T-helper 1 cell treated with Interleukin-12 subunit alpha and Interleukin-12 subunit beta and Interleukin-4 antibody, amounts not matched to agents 30 μg/mL and 1 μg/mL, for 36 hours (primary cell): Measurements from ENCODE around the gene SLC9A7.

Source experiments
- H3K27ac Mint-ChIP-seq: one replicate; pipeline ENCODE4 v1.8.0; 2021; ENCODE audit warnings: mild to moderate bottlenecking, mixed read lengths
- H3K27me3 Mint-ChIP-seq: one replicate; pipeline ENCODE4 v1.8.0; 2021; ENCODE audit warnings: low read depth, mixed read lengths
- H3K36me3 Mint-ChIP-seq: one replicate; pipeline ENCODE4 v1.8.0; 2021; ENCODE audit warnings: low read depth, mixed read lengths
- H3K4me1 Mint-ChIP-seq: one replicate; pipeline ENCODE4 v1.8.0; 2021; ENCODE audit warnings: low read depth, mixed read lengths
- H3K4me3 Mint-ChIP-seq: one replicate; pipeline ENCODE4 v1.8.0; 2021; ENCODE audit warnings: mild to moderate bottlenecking, moderate library complexity, mixed read lengths
- H3K9me3 Mint-ChIP-seq: one replicate; pipeline ENCODE4 v1.8.0; 2021; ENCODE audit warnings: mixed read lengths

Gene SLC9A7

GRCh38 chrX:46703980-46704379 lies 54.9 kb downstream of the SLC9A7 start:
- Mint-ChIP-seq H3K36me3 (peaks cover 11% of the 10 kb centered on the region), H3K4me3 (peak overlapping the region; percentile 25), H3K27me3 (no peaks in the 10 kb centered on the region), H3K4me1 (peaks cover 38% of the 10 kb centered on the region), H3K27ac (peak overlapping the region; percentile 88), H3K9me3 (peaks cover 3% of the 10 kb centered on the region)

- Mint-ChIP-seq H3K27me3 (no peaks in the 10 kb centered on the region), H3K36me3 (peaks cover 6% of the 10 kb centered on the region), H3K9me3 (no peaks in the 10 kb centered on the region), H3K4me3 (no peak overlapping the region), H3K4me1 (peaks cover 14% of the 10 kb centered on the region), H3K27ac (no peak overlapping the region)
These were observed 60.2 kb downstream of the SLC9A7 start for GRCh38 chrX:46698691-46699090.

GRCh38 chrX:46695491-46695890 lies 63.4 kb downstream of the SLC9A7 start:
- H3K27ac Mint-ChIP-seq = no peak overlapping the region
- no peaks in the 10 kb centered on the region for H3K27me3 Mint-ChIP-seq
- no peaks in the 10 kb centered on the region for H3K9me3 Mint-ChIP-seq
- peaks cover 1% of the 10 kb centered on the region for H3K4me1 Mint-ChIP-seq
- H3K4me3 Mint-ChIP-seq = no peak overlapping the region
- peaks cover 3% of the 10 kb centered on the region for H3K36me3 Mint-ChIP-seq

- H3K27ac Mint-ChIP-seq = no peak overlapping the region
- H3K36me3 Mint-ChIP-seq = peaks cover 1% of the 10 kb centered on the region
- H3K9me3 Mint-ChIP-seq = no peaks in the 10 kb centered on the region
- no peak overlapping the region for H3K4me3 Mint-ChIP-seq
- H3K27me3 Mint-ChIP-seq = no peaks in the 10 kb centered on the region
- H3K4me1 Mint-ChIP-seq = no peaks in the 10 kb centered on the region
These were observed 64.4 kb downstream of the SLC9A7 start for GRCh38 chrX:46694549-46694948.

GRCh38 chrX:46693149-46693548 lies 65.8 kb downstream of the SLC9A7 start:
- H3K27me3 Mint-ChIP-seq = no peaks in the 10 kb centered on the region
- H3K4me3 Mint-ChIP-seq = no peak overlapping the region
- H3K4me1 Mint-ChIP-seq = peaks cover 4% of the 10 kb centered on the region
- H3K36me3 Mint-ChIP-seq = peaks cover 1% of the 10 kb centered on the region
- no peaks in the 10 kb centered on the region for H3K9me3 Mint-ChIP-seq
- no peak overlapping the region for H3K27ac Mint-ChIP-seq

GRCh38 chrX:46690818-46691217 lies 68.1 kb downstream of the SLC9A7 start:
- Mint-ChIP-seq H3K36me3 (peaks cover 1% of the 10 kb centered on the region), H3K4me3 (no peak overlapping the region), H3K27me3 (no peaks in the 10 kb centered on the region), H3K27ac (no peak overlapping the region), H3K4me1 (peaks cover 9% of the 10 kb centered on the region), H3K9me3 (no peaks in the 10 kb centered on the region)

GRCh38 chrX:46687619-46688018 lies 71.3 kb downstream of the SLC9A7 start:
- Mint-ChIP-seq H3K27ac (no peak overlapping the region), H3K9me3 (no peaks in the 10 kb centered on the region), H3K36me3 (peaks cover 1% of the 10 kb centered on the region), H3K4me3 (no peak overlapping the region), H3K4me1 (peaks cover 17% of the 10 kb centered on the region), H3K27me3 (no peaks in the 10 kb centered on the region)

- Mint-ChIP-seq H3K27me3 (no peaks in the 10 kb centered on the region), H3K27ac (no peak overlapping the region), H3K4me1 (peaks cover 17% of the 10 kb centered on the region), H3K4me3 (no peak overlapping the region), H3K36me3 (no peaks in the 10 kb centered on the region), H3K9me3 (no peaks in the 10 kb centered on the region)
These were observed 72.8 kb downstream of the SLC9A7 start for GRCh38 chrX:46686003-46686645.

- Mint-ChIP-seq H3K9me3 (no peaks in the 10 kb centered on the region), H3K4me3 (no peak overlapping the region), H3K27me3 (no peaks in the 10 kb centered on the region), H3K4me1 (peaks cover 13% of the 10 kb centered on the region), H3K36me3 (no peaks in the 10 kb centered on the region), H3K27ac (no peak overlapping the region)
These were observed 75.9 kb downstream of the SLC9A7 start for GRCh38 chrX:46683048-46683447.

GRCh38 chrX:46681849-46682248 lies 77.1 kb downstream of the SLC9A7 start:
- Mint-ChIP-seq H3K27ac (no peak overlapping the region), H3K9me3 (no peaks in the 10 kb centered on the region), H3K4me3 (no peak overlapping the region), H3K36me3 (peaks cover 4% of the 10 kb centered on the region), H3K4me1 (peaks cover 13% of the 10 kb centered on the region), H3K27me3 (no peaks in the 10 kb centered on the region)

- Mint-ChIP-seq H3K27ac (no peak overlapping the region), H3K36me3 (peaks cover 4% of the 10 kb centered on the region), H3K4me1 (peaks cover 7% of the 10 kb centered on the region), H3K27me3 (no peaks in the 10 kb centered on the region), H3K9me3 (no peaks in the 10 kb centered on the region), H3K4me3 (no peak overlapping the region)
These were observed 80.7 kb downstream of the SLC9A7 start for GRCh38 chrX:46678232-46678631.

GRCh38 chrX:46676399-46677356 lies 82.2 kb downstream of the SLC9A7 start:
- Mint-ChIP-seq H3K27ac (no peak overlapping the region), H3K27me3 (no peaks in the 10 kb centered on the region), H3K4me3 (no peak overlapping the region), H3K4me1 (peaks cover 3% of the 10 kb centered on the region), H3K9me3 (no peaks in the 10 kb centered on the region), H3K36me3 (peaks cover 4% of the 10 kb centered on the region)

- Mint-ChIP-seq H3K4me3 (no peak overlapping the region), H3K27ac (no peak overlapping the region), H3K9me3 (no peaks in the 10 kb centered on the region), H3K27me3 (no peaks in the 10 kb centered on the region), H3K4me1 (peaks cover 3% of the 10 kb centered on the region), H3K36me3 (peaks cover 4% of the 10 kb centered on the region)
These were observed 85.1 kb downstream of the SLC9A7 start for GRCh38 chrX:46673620-46674359.

- Mint-ChIP-seq H3K27ac (no peak overlapping the region), H3K4me1 (no peaks in the 10 kb centered on the region), H3K4me3 (no peak overlapping the region), H3K27me3 (no peaks in the 10 kb centered on the region), H3K36me3 (peaks cover 3% of the 10 kb centered on the region), H3K9me3 (no peaks in the 10 kb centered on the region)
These were observed 88.6 kb downstream of the SLC9A7 start for GRCh38 chrX:46670316-46670715.
